Left ventricle myocardium inferior (tissue), 1 donor: Measurements from ENCODE around the gene ZNF888. TPM values are rescaled to one million over a fixed set of nuclear protein-coding genes. Genes with fewer than 3 reads are reported as not detected.
A peak's percentile ranks its signal among the peaks of the same experiment; 100 is the strongest.
"Not testable (repeated sequence)": the region's sequence is repeated elsewhere in the genome, so short reads cannot be mapped to it uniquely, and the experiment has no call there.

Experiments used
- DNase-seq: peaks from one replicate; pipeline ENCODE4 v3.0.0-alpha.2; 2020
- H3K27ac ChIP-seq: fragments of 200-600 bp; replicated peaks from 2 replicates; pipeline ENCODE4 v1.8.0; 2021
- H3K27me3 ChIP-seq: fragments of 200-600 bp; 2 replicates; pipeline ENCODE4 v1.8.0; 2021; ENCODE audit warnings: low read depth
- H3K36me3 ChIP-seq: fragments of 200-600 bp; 2 replicates; pipeline ENCODE4 v1.8.0; 2021
- H3K4me1 ChIP-seq: fragments of 200-600 bp; 2 replicates; pipeline ENCODE4 v1.8.0; 2021
- H3K4me3 ChIP-seq: fragments of 200-600 bp; 2 replicates; pipeline ENCODE4 v1.8.0; 2021; ENCODE audit warnings: mild to moderate bottlenecking, moderate library complexity
- H3K9me3 ChIP-seq: fragments of 200-600 bp; replicated peaks from 2 replicates; pipeline ENCODE4 v1.8.0; 2021
- CTCF ChIP-seq: fragments of 200-600 bp; IDR thresholded peaks from 2 replicates; pipeline ENCODE4 v1.8.0; 2021; ENCODE audit warnings: antibody characterized with exemption, mild to moderate bottlenecking, borderline replicate concordance
- intact Hi-C: fragments of 100-400 bp; cut with micrococcal nuclease; formaldehyde crosslinking; loops from one replicate; pipeline ENCODE4 v1.11.0; 2022
- total RNA-seq: library from RNA; stranded (reverse); fragmentation: NEBNext Ultra II Directional; extraction: Animal tissue kit (Norgen Biotek cat#: 25700); gene quantifications from one replicate; pipeline ENCODE4 v1.2.1, GENCODE V29; 2021
- donor health status: DM: no; HTN: yes; CAD: no; lungs with severe emphysema.

The ZNF888 gene
- total RNA-seq, 1 donor from 2014 or later, result 1.6 TPM

- TF ChIP-seq CTCF, result no peak
- Histone ChIP-seq H3K36me3 (peaks cover 36% of the 10 kb centered on the region), H3K9me3 (peaks cover 52% of the 10 kb centered on the region), H3K4me3 (peak overlapping the region; percentile 35), H3K4me1 (peaks cover 23% of the 10 kb centered on the region), H3K27ac (no peak overlapping the region), H3K27me3 (no peaks in the 10 kb centered on the region)
- peak; percentile 51 for DNase-seq
- intact Hi-C loops, result no loop called here
Observed at GRCh38 chr19:52946322-52947310, 23.4 kb upstream of the ZNF888 start.

GRCh38 chr19:52945652-52946321, 22.6 kb upstream of the ZNF888 start:
- DNase-seq, result no peak
- Histone ChIP-seq H3K4me1 (peaks cover 26% of the 10 kb centered on the region), H3K9me3 (peaks cover 44% of the 10 kb centered on the region), H3K36me3 (peaks cover 28% of the 10 kb centered on the region), H3K27me3 (no peaks in the 10 kb centered on the region), H3K4me3 (peak overlapping the region; percentile 35), H3K27ac (peak overlapping the region; percentile 21)
- TF ChIP-seq CTCF, result no peak
- intact Hi-C loops, result no loop called here

- peaks cover 26% of the 10 kb centered on the region for H3K4me1 ChIP-seq
- DNase-seq, H3K4me3 ChIP-seq, intact Hi-C loops, H3K27me3 ChIP-seq: not testable (repeated sequence)
- peak overlapping the region; percentile 33 for H3K27ac ChIP-seq
- H3K9me3 ChIP-seq, result peaks cover 35% of the 10 kb centered on the region
- peaks cover 19% of the 10 kb centered on the region for H3K36me3 ChIP-seq
Observed at GRCh38 chr19:52944703-52945493, 21.7 kb upstream of the ZNF888 start.

GRCh38 chr19:52943884-52944643, 20.8 kb upstream of the ZNF888 start:
- DNase-seq, result no peak
- peaks cover 26% of the 10 kb centered on the region for H3K9me3 ChIP-seq
- no peaks in the 10 kb centered on the region for H3K27me3 ChIP-seq
- peaks cover 26% of the 10 kb centered on the region for H3K4me1 ChIP-seq
- no peak overlapping the region for H3K27ac ChIP-seq
- TF ChIP-seq CTCF, result no peak
- intact Hi-C loops, result no loop called here
- peaks cover 11% of the 10 kb centered on the region for H3K36me3 ChIP-seq
- H3K4me3 ChIP-seq, result no peak overlapping the region

GRCh38 chr19:52943134-52943883, 20.1 kb upstream of the ZNF888 start:
- Histone ChIP-seq H3K4me3 (peak overlapping the region; percentile 90), H3K27ac (peak overlapping the region; percentile 87), H3K36me3 (peaks cover 6% of the 10 kb centered on the region), H3K27me3 (no peaks in the 10 kb centered on the region), H3K4me1 (peaks cover 26% of the 10 kb centered on the region), H3K9me3 (peaks cover 19% of the 10 kb centered on the region)
- DNase-seq, result no peak
- intact Hi-C loops, result no loop called here
- TF ChIP-seq CTCF, result no peak
